HCT116 (cell line): Measurements from ENCODE around the gene HAT1. TPM values are rescaled to one million over a fixed set of nuclear protein-coding genes. Genes with fewer than 3 reads are reported as not detected.
"Not testable (repeated sequence)": the region's sequence is repeated elsewhere in the genome, so short reads cannot be mapped to it uniquely, and the experiment has no call there.

ENCODE experiments used
- ATAC-seq: fragments of 200-7000 bp; cut with Tn5 transposase; 2 replicates; pipeline ENCODE4 v1.9.1; 2020; ENCODE audit warnings: mild to moderate bottlenecking, moderate library complexity
- BruUV-seq: library from RNA; stranded (reverse); fragments of 400-500 nt; replicated peaks from 2 replicates; lab custom pipeline; 2021; lab: Mats Ljungman, UMichigan
- CTCF ChIA-PET: fragments of 300-600 bp; sonication (Branson Sonifier 250); formaldehyde crosslinking; loops from one replicate; lab custom pipeline; 2021; ENCODE audit warnings: antibody characterized with exemption; lab: Charles Lee
- POLR2A ChIA-PET: fragments of 300-600, 350-600 bp; sonication (Branson Sonifier 250); formaldehyde crosslinking; loops from one replicate; lab custom pipeline; 2021; ENCODE audit warnings: antibody characterized with exemption; lab: Charles Lee
- RAD21 ChIA-PET, 2 experiments: fragments of 300-600 bp; sonication (Branson Sonifier 250); formaldehyde crosslinking; loops; one replicate each; lab custom pipeline; 2023; ENCODE audit warnings: low total read pairs in 2 of 2; ENCODE audit not compliant: uncharacterized antibody in 2 of 2, unreplicated experiment in 2 of 2, low non-redundant PET in 1 of 2; lab: Charles Lee
- DNase-seq: peaks from one replicate; pipeline ENCODE4 v3.0.0-alpha.2; 2010; ENCODE audit warnings: low read depth, low spot score
- H2AFZ ChIP-seq: fragments of 200-600 bp; shearing (Covaris generic), sonication (generic); 2 replicates; pipeline ENCODE4 v1.6.1; 2017; ENCODE audit warnings: low read depth, mixed run types, mixed read lengths, antibody characterized with exemption, low read length; ENCODE audit not compliant: poor library complexity, severe bottlenecking
- H3K27ac ChIP-seq: 2 replicates; pipeline ENCODE4 v1.5.1; 2012; ENCODE audit warnings: low read depth, low read length
- H3K27me3 ChIP-seq: fragments of 200-600 bp; sonication (generic); 2 replicates; pipeline ENCODE4 v1.6.1; 2016; ENCODE audit warnings: mixed run types, low read length, mixed read lengths; ENCODE audit not compliant: insufficient read depth
- H3K36me3 ChIP-seq, 2 experiments: fragments of 200-500 bp in 1 of 2; fragments of 200-600 bp in 1 of 2; sonication (Bioruptor generic) in 1 of 2; sonication (generic) in 1 of 2; 2 replicates each; pipeline versions ENCODE4 v1.5.1 to v1.6.1; 2014 to 2016; ENCODE audit warnings: low read length in 2 of 2, inconsistent platforms in 1 of 2, mixed read lengths in 1 of 2, mixed run types in 1 of 2; ENCODE audit not compliant: insufficient read depth in 2 of 2, control insufficient read depth in 1 of 2
- H3K4me1 ChIP-seq, 2 experiments: fragments of 200-600 bp in 1 of 2; sonication (generic) in 1 of 2; 2 replicates each; pipeline versions ENCODE4 v1.5.1 to v1.6.1; 2012 to 2017; ENCODE audit warnings: low read length in 2 of 2, inconsistent platforms in 1 of 2, mild to moderate bottlenecking in 1 of 2, mixed read lengths in 1 of 2, mixed run types in 1 of 2, moderate library complexity in 1 of 2; ENCODE audit not compliant: insufficient read depth in 2 of 2, control insufficient read depth in 1 of 2
- H3K4me2 ChIP-seq: fragments of 200-600 bp; sonication (generic); 2 replicates; pipeline ENCODE4 v1.6.1; 2017; ENCODE audit warnings: mixed run types, low read length, mixed read lengths
- H3K4me3 ChIP-seq, 2 experiments: fragments of 200-600 bp in 1 of 2; sonication (generic) in 1 of 2; replicated peaks in 1 of 2; 2 replicates each; pipeline ENCODE4 v1.5.1; 2011 to 2016; ENCODE audit warnings: low read length in 2 of 2, control low read depth in 1 of 2, low read depth in 1 of 2, mild to moderate bottlenecking in 1 of 2, mixed read lengths in 1 of 2, mixed run types in 1 of 2
- H3K79me2 ChIP-seq: fragments of 200-600 bp; sonication (generic); 2 replicates; pipeline ENCODE4 v1.6.1; 2017; ENCODE audit warnings: mild to moderate bottlenecking, mixed run types, low read length, moderate library complexity, mixed read lengths; ENCODE audit not compliant: insufficient read depth
- H3K9ac ChIP-seq: fragments of 200-600 bp; sonication (generic); 2 replicates; pipeline ENCODE4 v1.6.1; 2016; ENCODE audit warnings: low read length, mixed read lengths
- H3K9me2 ChIP-seq: fragments of 200-600 bp; sonication (generic), shearing (Covaris generic); 2 replicates; pipeline ENCODE4 v1.6.1; 2017; ENCODE audit warnings: mixed run types, mild to moderate bottlenecking, moderate library complexity; ENCODE audit not compliant: insufficient read depth
- H3K9me3 ChIP-seq, 2 experiments: fragments of 200-500 bp in 1 of 2; fragments of 200-600 bp in 1 of 2; sonication (Bioruptor generic) in 1 of 2; sonication (generic) in 1 of 2; 2 replicates each; pipeline ENCODE4 v1.6.1; 2014 to 2017; ENCODE audit warnings: low read length in 2 of 2, mixed read lengths in 2 of 2, inconsistent platforms in 1 of 2, low read depth in 1 of 2, mild to moderate bottlenecking in 1 of 2, mixed run types in 1 of 2, moderate library complexity in 1 of 2; ENCODE audit not compliant: control insufficient read depth in 1 of 2, insufficient read depth in 1 of 2
- H4K20me1 ChIP-seq: fragments of 200-600 bp; sonication (generic), shearing (Covaris generic); 2 replicates; pipeline ENCODE4 v1.6.1; 2017; ENCODE audit warnings: mixed run types, mild to moderate bottlenecking, moderate library complexity; ENCODE audit not compliant: insufficient read depth
- CBX3 ChIP-seq: IDR thresholded peaks from 2 replicates; pipeline ENCODE4 v1.6.1; 2012; ENCODE audit warnings: low read depth
- ELF1 ChIP-seq: IDR thresholded peaks from 2 replicates; pipeline ENCODE4 v1.6.1; 2012; ENCODE audit warnings: low read depth, borderline replicate concordance
- POLR2A ChIP-seq: IDR thresholded peaks from 2 replicates; pipeline ENCODE4 v1.7.0; 2011; ENCODE audit warnings: borderline replicate concordance; ENCODE audit not compliant: insufficient read depth, insufficient read length; ENCODE audit errors: extremely low read depth
- POLR2AphosphoS5 ChIP-seq: IDR thresholded peaks from 2 replicates; pipeline ENCODE4 v1.6.1; 2011; ENCODE audit warnings: mild to moderate bottlenecking, low read depth, low read length, moderate library complexity
- SIN3A ChIP-seq: IDR thresholded peaks from 2 replicates; pipeline ENCODE4 v1.6.1; 2012; ENCODE audit warnings: low read depth
- TCF7L2 ChIP-seq: IDR thresholded peaks from 2 replicates; pipeline ENCODE4 v1.7.0; 2011; ENCODE audit warnings: borderline replicate concordance, inconsistent platforms; ENCODE audit not compliant: insufficient read depth, insufficient read length; ENCODE audit errors: extremely low read depth
- ZFX ChIP-seq: fragments of 450-650 bp; IDR thresholded peaks from 2 replicates; pipeline ENCODE4 v1.6.1; 2017
- intact Hi-C: fragments of 100-400 bp; cut with micrococcal nuclease; formaldehyde crosslinking; loops from 2 replicates; pipeline ENCODE4 v1.10.0; 2022
- total RNA-seq: library from RNA; stranded (reverse); gene quantifications from one replicate; pipeline ENCODE4 v1.2.1, GENCODE V29; 2021; ENCODE audit not compliant: unreplicated experiment
- TF ChIP-seq, protein P1 (sequence below): IDR thresholded peaks from 2 replicates; pipeline ENCODE4 v1.6.1; 2012; ENCODE audit warnings: low read depth

The HAT1 gene
- total RNA-seq, 1 experiment from 2014 or later: 72.6 TPM

DNA sequence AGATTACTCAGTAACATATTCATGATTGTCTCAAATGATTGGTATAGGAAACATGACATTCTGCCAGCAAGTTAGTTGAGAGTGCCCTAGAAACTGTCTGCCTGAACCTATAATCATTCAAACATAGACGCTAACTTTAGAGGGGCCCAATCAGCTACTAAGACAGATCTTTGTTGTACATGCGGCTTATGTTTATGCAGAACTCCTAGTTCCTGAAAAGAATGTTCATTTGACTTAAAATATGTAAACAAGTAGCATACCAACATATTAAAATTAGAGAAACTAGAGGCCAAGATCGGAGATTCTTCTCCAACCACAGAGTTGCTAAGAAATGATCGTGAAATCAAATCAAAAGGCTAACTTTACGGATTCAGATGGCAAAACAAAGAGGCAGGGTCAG lies 73.3 kb downstream of the HAT1 start:
- no peak overlapping the region for H3K27ac ChIP-seq
- no peak overlapping the region for H2AFZ ChIP-seq
- H3K4me3 ChIP-seq: no peak overlapping the region
- no peak overlapping the region for H3K9ac ChIP-seq
- no peaks in the 10 kb centered on the region for H4K20me1 ChIP-seq
- ATAC-seq (no peak), DNase-seq (no peak)
- H3K36me3 ChIP-seq: no peaks in the 10 kb centered on the region
- H3K4me1 ChIP-seq: peaks cover 2 to 18% of the 10 kb centered on the region in 2 experiments; a peak in 3 of 4 replicates
- ChIA-PET POLR2A (no interaction called here), CTCF (no interaction called here), RAD21 (no interaction called here)
- no TSS peak for BruUV-seq
- no peaks in the 10 kb centered on the region for H3K9me3 ChIP-seq
- intact Hi-C loops: no loop called here
- H3K9me2 ChIP-seq: no peaks in the 10 kb centered on the region
- no peak overlapping the region for H3K4me2 ChIP-seq
- TF ChIP-seq TCF7L2: no peak
- peaks cover 4% of the 10 kb centered on the region; the same call in 1 of the 2 replicates for H3K79me2 ChIP-seq
- H3K27me3 ChIP-seq: no peaks in the 10 kb centered on the region

DNA sequence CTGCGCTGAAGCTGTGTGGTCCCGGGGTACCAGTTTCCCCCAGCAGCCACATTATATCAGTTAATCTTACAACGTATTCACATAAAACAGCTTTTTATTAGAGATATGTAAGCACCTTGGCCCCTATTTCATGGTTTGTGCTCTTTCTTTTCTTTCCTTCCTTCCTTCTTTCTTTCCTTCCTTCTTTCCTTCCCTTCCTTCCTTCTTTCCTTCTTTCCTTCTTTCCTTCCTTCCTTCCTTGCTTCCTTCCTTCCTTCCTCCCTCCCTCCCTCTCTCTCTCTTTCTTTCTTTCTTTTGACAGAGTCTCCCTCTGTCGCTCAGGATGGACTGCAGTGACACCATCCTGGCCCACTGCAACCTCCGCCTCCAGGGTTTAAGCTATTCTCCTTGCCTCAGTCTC lies 73.8 kb downstream of the HAT1 start:
- H3K27me3 ChIP-seq: no peaks in the 10 kb centered on the region
- H3K4me2 ChIP-seq: no peak overlapping the region
- H4K20me1 ChIP-seq: no peaks in the 10 kb centered on the region
- H3K9me2 ChIP-seq: no peaks in the 10 kb centered on the region
- POLR2A ChIA-PET: no interaction called here
- peaks cover 6 to 22% of the 10 kb centered on the region in 2 experiments for H3K4me1 ChIP-seq
- intact Hi-C loops: no loop called here
- H3K9ac ChIP-seq: no peak overlapping the region
- RAD21 ChIA-PET: no interaction called here
- H3K27ac ChIP-seq: no peak overlapping the region
- ATAC-seq (no peak), DNase-seq (no peak)
- no peak overlapping the region for H3K4me3 ChIP-seq
- H3K9me3 ChIP-seq: no peaks in the 10 kb centered on the region
- H3K36me3 ChIP-seq: no peaks in the 10 kb centered on the region
- CTCF ChIA-PET: no interaction called here
- H2AFZ ChIP-seq: no peak overlapping the region
- H3K79me2 ChIP-seq: peaks cover 4% of the 10 kb centered on the region; the same call in 1 of the 2 replicates
- BruUV-seq: no TSS peak
- TF ChIP-seq ZFX: no peak
- TF ChIP-seq POLR2AphosphoS5: no peak
- TF ChIP-seq TCF7L2: no peak
- TF ChIP-seq, protein P1, sequence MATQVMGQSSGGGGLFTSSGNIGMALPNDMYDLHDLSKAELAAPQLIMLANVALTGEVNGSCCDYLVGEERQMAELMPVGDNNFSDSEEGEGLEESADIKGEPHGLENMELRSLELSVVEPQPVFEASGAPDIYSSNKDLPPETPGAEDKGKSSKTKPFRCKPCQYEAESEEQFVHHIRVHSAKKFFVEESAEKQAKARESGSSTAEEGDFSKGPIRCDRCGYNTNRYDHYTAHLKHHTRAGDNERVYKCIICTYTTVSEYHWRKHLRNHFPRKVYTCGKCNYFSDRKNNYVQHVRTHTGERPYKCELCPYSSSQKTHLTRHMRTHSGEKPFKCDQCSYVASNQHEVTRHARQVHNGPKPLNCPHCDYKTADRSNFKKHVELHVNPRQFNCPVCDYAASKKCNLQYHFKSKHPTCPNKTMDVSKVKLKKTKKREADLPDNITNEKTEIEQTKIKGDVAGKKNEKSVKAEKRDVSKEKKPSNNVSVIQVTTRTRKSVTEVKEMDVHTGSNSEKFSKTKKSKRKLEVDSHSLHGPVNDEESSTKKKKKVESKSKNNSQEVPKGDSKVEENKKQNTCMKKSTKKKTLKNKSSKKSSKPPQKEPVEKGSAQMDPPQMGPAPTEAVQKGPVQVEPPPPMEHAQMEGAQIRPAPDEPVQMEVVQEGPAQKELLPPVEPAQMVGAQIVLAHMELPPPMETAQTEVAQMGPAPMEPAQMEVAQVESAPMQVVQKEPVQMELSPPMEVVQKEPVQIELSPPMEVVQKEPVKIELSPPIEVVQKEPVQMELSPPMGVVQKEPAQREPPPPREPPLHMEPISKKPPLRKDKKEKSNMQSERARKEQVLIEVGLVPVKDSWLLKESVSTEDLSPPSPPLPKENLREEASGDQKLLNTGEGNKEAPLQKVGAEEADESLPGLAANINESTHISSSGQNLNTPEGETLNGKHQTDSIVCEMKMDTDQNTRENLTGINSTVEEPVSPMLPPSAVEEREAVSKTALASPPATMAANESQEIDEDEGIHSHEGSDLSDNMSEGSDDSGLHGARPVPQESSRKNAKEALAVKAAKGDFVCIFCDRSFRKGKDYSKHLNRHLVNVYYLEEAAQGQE: no peak
- TF ChIP-seq ELF1: no peak
- no peak for TF ChIP-seq CBX3
- TF ChIP-seq POLR2A: no peak
- no peak for TF ChIP-seq SIN3A

DNA sequence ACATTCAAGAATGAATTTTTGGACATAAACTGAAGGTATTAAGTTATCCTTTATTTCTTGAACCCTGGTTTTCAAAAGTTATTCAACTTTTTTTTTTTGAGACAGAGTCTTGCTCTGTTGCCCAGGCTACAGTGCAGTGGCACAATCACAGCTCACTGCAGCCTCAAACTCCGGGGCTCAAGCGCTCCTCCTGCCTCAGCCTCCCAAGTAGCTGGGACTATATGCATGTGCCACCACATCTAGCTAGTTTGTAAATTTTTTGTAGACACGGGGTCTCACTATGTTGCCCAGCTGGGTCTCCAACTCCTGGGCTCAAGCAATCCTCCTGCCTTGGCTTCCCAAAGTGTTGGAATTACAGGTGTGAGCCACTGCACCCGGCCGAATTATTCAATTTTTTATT lies 74.8 kb downstream of the HAT1 start:
- H3K36me3 ChIP-seq, H3K27ac ChIP-seq, RAD21 ChIA-PET, H3K79me2 ChIP-seq, H3K9ac ChIP-seq, BruUV-seq, intact Hi-C loops, H3K27me3 ChIP-seq, ATAC-seq, CTCF ChIA-PET, H3K9me2 ChIP-seq, H2AFZ ChIP-seq, H3K4me2 ChIP-seq, DNase-seq, POLR2A ChIA-PET, H3K9me3 ChIP-seq, H3K4me3 ChIP-seq, H4K20me1 ChIP-seq: not testable (repeated sequence)
- H3K4me1 ChIP-seq: peaks cover 6 to 24% of the 10 kb centered on the region in 2 experiments
